Measurements from ENCODE around the gene MED12L. TPM values are rescaled to one million over a fixed set of nuclear protein-coding genes. Genes with fewer than 3 reads are reported as not detected.
A peak's percentile ranks its signal among the peaks of the same experiment; 100 is the strongest.

Gene MED12L
- polyA plus RNA-seq, 3 donors, result 1.8 to 2.6 (median 2.3) TPM

- DNase-seq (ENCODE audit: extremely low read depth in 1 of 11, low read depth in 9 of 11, low spot score in 4 of 11), result no peak
These were observed 360.0 kb downstream of the MED12L start for GRCh38 chr3:151445273-151446001.

DNA sequence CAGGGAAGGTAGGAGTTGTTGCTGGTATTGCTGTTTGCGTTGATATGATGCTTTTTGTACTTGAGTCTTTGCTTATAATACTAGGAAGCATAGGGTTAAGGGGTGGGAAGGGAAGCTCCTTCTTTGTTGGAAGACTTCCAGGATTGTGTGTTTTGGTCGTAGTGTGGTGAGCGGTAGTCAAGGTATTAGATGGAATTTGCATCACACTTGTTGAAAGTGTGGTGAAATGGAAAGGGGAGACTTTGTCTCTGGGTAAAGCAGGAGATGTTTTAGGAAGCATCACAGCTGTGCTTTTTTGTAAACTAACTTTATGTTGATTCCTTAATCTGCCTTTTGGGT lies 360.5 kb downstream of the MED12L start:
- DNase-seq (ENCODE audit: extremely low read depth in 1 of 11, low read depth in 9 of 11, low spot score in 4 of 11), result no peak

DNA sequence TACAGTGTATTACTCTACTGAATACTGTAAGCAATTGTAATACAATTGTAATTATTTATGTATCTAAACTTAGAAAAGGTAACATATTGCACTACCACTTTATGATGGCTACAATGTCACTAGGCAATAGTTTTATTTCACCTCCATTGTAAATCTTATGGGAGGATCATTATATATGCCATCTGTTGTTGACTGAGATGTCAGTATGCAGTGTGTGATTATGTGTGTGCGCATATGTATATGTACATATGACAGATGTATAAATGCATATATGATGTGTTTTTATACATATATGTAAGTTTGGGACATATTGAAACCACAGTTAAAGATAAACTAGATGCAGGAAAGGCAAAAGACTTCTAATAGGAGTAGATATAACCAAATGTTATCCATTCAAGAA lies 366.9 kb downstream of the MED12L start:
- DNase-seq (ENCODE audit: extremely low read depth in 1 of 11, low read depth in 9 of 11, low spot score in 4 of 11), result no peak

DNA sequence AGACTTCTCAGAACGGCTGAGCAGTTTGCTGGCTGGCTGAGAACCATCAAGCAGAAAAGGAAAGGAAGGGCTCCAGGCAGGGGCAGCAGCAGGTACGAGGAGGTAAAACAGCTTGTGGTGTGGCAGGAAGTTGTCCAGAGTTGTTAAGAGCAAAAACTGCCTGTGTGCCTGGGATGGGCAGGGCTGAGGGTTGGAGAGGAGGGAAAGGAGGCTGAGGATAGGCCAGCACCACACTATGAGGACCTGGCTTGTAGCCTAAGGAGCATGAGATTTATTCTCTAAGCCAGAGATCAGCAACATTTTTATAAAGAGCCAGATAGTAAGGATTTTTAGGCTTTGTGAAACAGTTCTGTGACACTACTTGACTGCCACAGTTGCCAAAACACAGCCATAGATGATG lies 367.4 kb downstream of the MED12L start:
- no peak for DNase-seq (ENCODE audit: extremely low read depth in 1 of 11, low read depth in 9 of 11, low spot score in 4 of 11)

GRCh38 chr3:151456065-151456464 lies 370.6 kb downstream of the MED12L start:
- DNase-seq (ENCODE audit: extremely low read depth in 1 of 11, low read depth in 9 of 11, low spot score in 4 of 11), result no peak

DNA sequence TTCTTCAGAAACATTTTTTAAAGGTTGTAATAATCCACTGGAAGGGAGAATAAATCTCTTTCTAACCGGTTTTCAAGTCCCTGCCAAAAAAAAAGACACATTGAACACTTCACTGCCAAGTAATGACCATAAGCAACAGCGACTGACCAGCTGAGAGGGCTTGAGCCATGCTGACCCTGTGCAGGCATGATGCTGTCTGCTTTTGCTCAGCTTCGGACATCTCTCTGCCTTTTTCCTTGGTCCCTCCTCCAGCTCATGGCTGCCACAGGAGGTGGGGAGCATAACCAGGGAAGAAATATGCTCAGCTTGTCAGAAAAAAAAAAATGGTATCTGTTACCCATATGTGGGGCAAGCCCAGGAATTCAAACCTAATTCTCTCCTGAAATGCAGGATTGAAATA lies 373.9 kb downstream of the MED12L start:
- no peak for DNase-seq (ENCODE audit: extremely low read depth in 1 of 11, low read depth in 9 of 11, low spot score in 4 of 11)

DNA sequence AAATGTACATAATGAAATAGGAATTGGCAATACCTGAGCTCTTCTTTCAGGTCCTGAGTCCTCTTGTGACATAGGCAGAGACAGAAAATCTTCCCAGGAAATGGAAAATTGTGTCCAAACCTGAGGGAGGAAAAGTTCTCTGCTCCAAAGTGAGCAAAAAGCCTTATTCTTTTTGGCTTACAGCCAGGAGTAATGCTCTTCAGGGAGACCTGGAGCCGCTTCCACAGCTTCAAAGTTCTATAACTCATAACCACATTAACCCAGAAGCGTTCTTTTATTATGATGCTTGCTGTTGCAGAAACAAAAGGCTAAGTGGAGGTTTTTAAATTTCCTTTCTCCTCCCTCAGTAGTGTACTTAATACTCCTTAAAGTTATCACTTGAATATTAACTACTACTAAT lies 374.8 kb downstream of the MED12L start:
- DNase-seq (ENCODE audit: extremely low read depth in 1 of 11, low read depth in 9 of 11, low spot score in 4 of 11), result no peak

DNA sequence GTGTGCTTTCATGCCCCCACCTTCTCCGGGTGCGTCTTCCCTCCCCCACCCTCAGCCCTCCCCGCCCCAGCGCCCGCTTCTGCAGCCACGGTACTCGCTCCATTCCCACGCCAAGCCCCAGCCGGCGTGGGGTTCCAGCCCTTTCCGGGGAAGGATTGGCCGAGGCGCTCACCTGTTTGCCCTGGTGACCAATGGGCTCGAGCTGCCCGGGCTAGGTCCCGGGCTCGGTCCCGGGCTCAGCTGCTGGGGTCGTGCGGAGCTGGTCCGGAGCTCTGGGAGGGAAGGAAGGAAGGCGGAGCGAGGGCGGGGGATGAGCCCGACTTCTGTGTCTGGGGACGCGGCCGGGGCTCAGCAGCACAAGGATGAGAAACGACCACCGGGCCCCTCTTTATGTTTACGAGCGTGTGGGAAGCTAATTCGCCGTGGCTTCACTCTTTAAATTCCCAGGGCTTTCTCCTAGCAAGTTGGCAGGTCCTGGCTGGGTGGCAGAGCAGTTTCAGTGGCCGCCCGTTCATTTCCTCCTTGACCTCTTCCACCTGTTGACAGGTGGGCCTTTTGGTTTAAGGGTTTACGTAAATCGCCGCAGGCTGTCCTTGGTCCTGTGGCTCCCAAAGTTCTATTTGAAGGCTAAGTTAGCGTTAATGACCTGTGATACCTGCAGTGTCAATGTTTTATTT lies 375.4 kb downstream of the MED12L start, which contains the start of gene IGSF10:
IGSF10 (minus strand) TSS at position 288 of the 677 bp plus-strand sequence. CDS start 2,352 bp downstream, outside the sequence.
- DNase-seq (ENCODE audit: extremely low read depth in 1 of 11, low read depth in 9 of 11, low spot score in 4 of 11), result peak in 2 of 11 donors; percentile 1 to 15

- no peak for DNase-seq (ENCODE audit: extremely low read depth in 1 of 11, low read depth in 9 of 11, low spot score in 4 of 11)
These were observed 376.9 kb downstream of the MED12L start for GRCh38 chr3:151462278-151462780.

- DNase-seq (ENCODE audit: extremely low read depth in 1 of 11, low read depth in 9 of 11, low spot score in 4 of 11), result no peak
These were observed 377.5 kb downstream of the MED12L start for GRCh38 chr3:151462991-151463390.

GRCh38 chr3:151467069-151467468 lies 381.6 kb downstream of the MED12L start:
- DNase-seq (ENCODE audit: extremely low read depth in 1 of 11, low read depth in 9 of 11, low spot score in 4 of 11), result no peak

DNA sequence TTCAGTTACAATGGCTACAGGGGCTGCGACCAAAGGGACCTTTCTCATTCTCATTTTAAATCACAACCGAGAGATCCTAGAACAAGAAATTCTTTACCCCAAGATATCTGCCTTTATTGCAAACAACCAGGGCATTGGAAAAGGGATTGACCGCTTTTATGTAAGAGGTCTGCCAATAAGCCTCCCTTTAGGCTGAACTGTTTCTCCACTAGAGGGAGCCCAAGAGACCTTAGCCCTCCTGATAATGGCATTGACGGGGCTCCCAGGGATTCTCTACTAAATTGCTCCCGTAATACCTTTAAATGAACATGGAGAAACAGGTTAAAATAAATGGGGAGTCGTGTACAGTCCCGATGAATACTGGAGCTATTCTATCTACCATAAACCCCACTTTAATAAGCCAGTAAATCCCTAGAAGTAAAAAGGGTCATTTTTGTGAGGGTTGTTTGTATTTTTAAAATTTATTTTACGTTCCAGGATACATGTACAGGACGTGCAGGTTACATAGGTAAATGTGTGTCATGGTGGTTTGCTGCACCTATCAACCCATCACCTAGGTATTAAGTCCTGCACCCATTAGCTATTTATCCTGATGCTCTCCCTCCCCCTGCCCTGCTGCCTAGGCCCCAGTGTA lies 382.9 kb downstream of the MED12L start:
- DNase-seq (ENCODE audit: extremely low read depth in 1 of 11, low read depth in 9 of 11, low spot score in 4 of 11), result peak in 1 of 11 donors; percentile 11

DNA sequence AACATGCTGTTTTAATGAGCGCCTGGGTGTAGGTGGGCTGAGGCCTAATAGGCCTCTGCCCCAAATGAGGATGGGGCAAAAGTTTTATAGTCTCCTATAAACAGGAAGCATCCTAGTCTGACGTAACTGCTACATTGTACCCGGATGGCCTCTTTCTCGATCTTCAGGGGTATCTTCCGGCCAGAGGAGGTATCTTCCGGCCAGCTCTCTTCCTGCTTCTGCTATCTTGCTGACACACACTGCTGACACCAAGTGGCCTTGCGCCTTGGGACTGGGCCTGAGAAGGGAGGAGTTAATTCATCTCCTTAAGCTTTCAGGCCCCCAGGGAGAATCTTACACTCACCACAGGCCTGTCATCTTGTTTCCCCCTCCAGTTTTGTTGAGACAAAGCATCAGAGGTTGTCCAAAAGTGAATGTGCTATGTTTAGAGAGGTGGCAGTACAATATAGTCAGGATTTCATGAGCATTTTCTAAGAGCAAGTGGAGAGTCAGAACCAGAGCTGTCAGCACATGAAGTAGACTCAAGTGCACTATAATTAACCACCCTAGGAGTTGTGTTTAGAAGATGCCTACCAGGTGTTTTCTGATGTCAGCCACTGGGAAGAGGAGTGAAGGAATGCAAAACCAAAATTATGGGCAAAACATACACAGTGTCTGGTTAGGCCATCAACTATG lies 391.0 kb downstream of the MED12L start:
- DNase-seq (ENCODE audit: extremely low read depth in 1 of 11, low read depth in 9 of 11, low spot score in 4 of 11), result no peak

- DNase-seq (ENCODE audit: extremely low read depth in 1 of 11, low read depth in 9 of 11, low spot score in 4 of 11), result peak in 1 of 11 donors; percentile 11
These were observed 392.3 kb downstream of the MED12L start for GRCh38 chr3:151477591-151478334.

- DNase-seq (ENCODE audit: extremely low read depth in 1 of 11, low read depth in 9 of 11, low spot score in 4 of 11), result no peak
These were observed 392.9 kb downstream of the MED12L start for GRCh38 chr3:151478335-151478697.

- DNase-seq (ENCODE audit: extremely low read depth in 1 of 11, low read depth in 9 of 11, low spot score in 4 of 11), result peak in 1 of 11 donors; percentile 3
These were observed 394.0 kb downstream of the MED12L start for GRCh38 chr3:151479452-151479851.

DNA sequence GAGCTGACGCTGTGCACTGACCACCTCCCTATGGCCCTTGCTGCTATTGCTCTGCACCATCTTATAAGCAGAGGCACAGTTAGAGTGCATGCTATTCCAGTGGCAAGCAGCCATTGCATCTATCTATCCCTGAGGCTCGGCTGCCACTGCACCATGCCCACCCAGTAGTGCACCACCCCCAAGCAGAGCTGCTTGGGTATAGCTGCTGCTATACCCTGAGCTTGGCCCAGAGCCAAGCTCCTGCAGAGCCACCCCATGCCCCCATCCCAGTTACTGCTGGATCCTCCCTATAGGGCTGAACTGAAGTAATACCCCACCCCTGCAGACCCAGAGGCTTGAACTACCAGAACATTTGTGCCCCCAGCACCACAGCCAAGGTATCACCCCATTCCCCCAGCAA lies 395.0 kb downstream of the MED12L start:
- no peak for DNase-seq (ENCODE audit: extremely low read depth in 1 of 11, low read depth in 9 of 11, low spot score in 4 of 11)

GRCh38 chr3:151483488-151483887 lies 398.0 kb downstream of the MED12L start:
- no peak for DNase-seq (ENCODE audit: extremely low read depth in 1 of 11, low read depth in 9 of 11, low spot score in 4 of 11)

DNA sequence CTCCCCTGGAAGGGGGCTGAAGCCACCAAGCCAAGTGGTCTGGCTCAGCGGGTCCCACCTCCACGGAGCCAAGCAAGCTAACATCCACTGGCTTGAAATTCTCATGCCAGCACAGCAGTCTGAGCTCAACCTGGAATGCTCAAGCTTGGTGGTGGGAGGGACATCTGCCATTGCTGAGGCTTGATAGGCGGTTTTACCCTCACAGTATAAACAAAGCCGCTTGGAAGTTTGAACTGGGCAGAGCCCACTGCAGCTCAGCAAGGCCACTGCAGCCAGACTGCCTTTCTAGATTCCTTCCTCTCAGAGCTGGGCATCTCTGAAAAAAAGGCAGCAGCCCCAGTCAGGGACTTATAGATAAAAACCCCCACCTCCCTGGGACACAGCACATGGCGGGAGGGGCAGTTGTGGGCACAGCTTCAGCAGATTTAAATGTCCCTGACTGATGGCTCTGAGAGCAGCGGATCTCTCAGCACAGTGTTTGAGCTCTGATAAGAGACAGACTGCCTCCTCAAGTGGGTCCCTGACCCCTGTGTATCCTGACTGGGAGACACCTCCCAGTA lies 398.6 kb downstream of the MED12L start:
- no peak for DNase-seq (ENCODE audit: extremely low read depth in 1 of 11, low read depth in 9 of 11, low spot score in 4 of 11)

Measured in renal cortex interstitium (tissue), 11 donors.